Liver (tissue), 9 donors: ENCODE measurements around the gene KCNA5. TPM values are rescaled to one million over a fixed set of nuclear protein-coding genes. Genes with fewer than 3 reads are reported as not detected.

Source experiments
- DNase-seq: peaks from one replicate; pipeline ENCODE4 v3.0.0-alpha.2; 2017; ENCODE audit warnings: low spot score
- H3K27ac ChIP-seq, 2 donors: one replicate each; pipeline ENCODE4 v1.7.0; 2013; ENCODE audit warnings: inconsistent platforms in 2 of 2, low read length in 2 of 2, control low read depth in 1 of 2, low read depth in 1 of 2, mild to moderate bottlenecking in 1 of 2
- H3K27me3 ChIP-seq, 4 donors: one replicate each; pipeline versions ENCODE4 v1.6.1 to v1.7.0; 2013; ENCODE audit warnings: low read length in 3 of 4, inconsistent platforms in 1 of 4, mild to moderate bottlenecking in 1 of 4, moderate library complexity in 1 of 4; ENCODE audit not compliant: control insufficient read depth in 4 of 4, insufficient read depth in 4 of 4
- H3K36me3 ChIP-seq, 4 donors: one replicate each; pipeline versions ENCODE4 v1.6.1 to v1.7.0; 2013; ENCODE audit warnings: low read length in 3 of 4, mild to moderate bottlenecking in 3 of 4, low read depth in 1 of 4, moderate library complexity in 1 of 4; ENCODE audit not compliant: control insufficient read depth in 4 of 4, insufficient read depth in 3 of 4
- H3K4me1 ChIP-seq, 4 donors: one replicate each; pipeline versions ENCODE4 v1.6.1 to v1.7.0; 2013; ENCODE audit warnings: low read length in 3 of 4, mild to moderate bottlenecking in 3 of 4, moderate library complexity in 1 of 4; ENCODE audit not compliant: control insufficient read depth in 4 of 4, insufficient read depth in 4 of 4
- H3K4me3 ChIP-seq, 3 donors: one replicate each; pipeline versions ENCODE4 v1.6.1 to v1.7.0; 2013; ENCODE audit warnings: low read length in 3 of 3, control low read depth in 1 of 3, low read depth in 1 of 3, mild to moderate bottlenecking in 1 of 3
- H3K9ac ChIP-seq, 2 donors: one replicate each; pipeline ENCODE4 v1.7.0; 2013; ENCODE audit warnings: low read length in 2 of 2, mild to moderate bottlenecking in 2 of 2, moderate library complexity in 2 of 2, control low read depth in 1 of 2, low read depth in 1 of 2
- H3K9me3 ChIP-seq, 4 donors: one replicate each; pipeline versions ENCODE4 v1.6.1 to v1.7.0; 2013; ENCODE audit warnings: low read length in 3 of 4; ENCODE audit not compliant: control insufficient read depth in 4 of 4
- CTCF ChIP-seq: fragments of 150-350 bp; IDR thresholded peaks from 2 replicates; pipeline ENCODE4 v1.5.1; 2017; ENCODE audit warnings: improper control_type of control experiment, low read depth, low read length; ENCODE audit not compliant: missing input control
- EGR1 ChIP-seq, 2 donors: IDR thresholded peaks; 2 replicates each; pipeline ENCODE4 v1.6.1; 2016 to 2018; ENCODE audit warnings: antibody characterized with exemption in 2 of 2, low read depth in 2 of 2
- FOXA1 ChIP-seq: IDR thresholded peaks from 2 replicates; pipeline ENCODE4 v1.6.1; 2016; ENCODE audit warnings: antibody characterized with exemption
- FOXA2 ChIP-seq: IDR thresholded peaks from 2 replicates; pipeline ENCODE4 v1.6.1; 2016; ENCODE audit warnings: antibody characterized with exemption
- GABPA ChIP-seq, 2 donors: IDR thresholded peaks in 1 of 2; conservative IDR thresholded peaks in 1 of 2; 2 replicates each; pipeline ENCODE4 v1.6.1; 2016; ENCODE audit warnings: antibody characterized with exemption in 2 of 2, mild to moderate bottlenecking in 1 of 2, moderate library complexity in 1 of 2
- HNF4A ChIP-seq, 2 donors: conservative IDR thresholded peaks; 2 replicates each; pipeline ENCODE4 v1.6.1; 2016; ENCODE audit warnings: antibody characterized with exemption in 2 of 2, mild to moderate bottlenecking in 2 of 2
- HNF4G ChIP-seq: IDR thresholded peaks from 2 replicates; pipeline ENCODE4 v1.6.1; 2016; ENCODE audit warnings: antibody characterized with exemption
- NR2F2 ChIP-seq: IDR thresholded peaks from 2 replicates; pipeline ENCODE4 v1.6.1; 2016; ENCODE audit warnings: antibody characterized with exemption
- RAD21 ChIP-seq, 2 donors: IDR thresholded peaks; 2 replicates each; pipeline ENCODE4 v1.6.1; 2016; ENCODE audit warnings: antibody characterized with exemption in 2 of 2, mild to moderate bottlenecking in 2 of 2
- REST ChIP-seq: IDR thresholded peaks from 2 replicates; pipeline ENCODE4 v1.6.1; 2016; ENCODE audit warnings: antibody characterized with exemption, mild to moderate bottlenecking
- RXRA ChIP-seq, 2 donors: IDR thresholded peaks; 2 replicates each; pipeline ENCODE4 v1.6.1; 2017 to 2018; ENCODE audit warnings: antibody characterized with exemption in 2 of 2, mild to moderate bottlenecking in 1 of 2
- SP1 ChIP-seq: IDR thresholded peaks from 2 replicates; pipeline ENCODE4 v1.6.1; 2018; ENCODE audit warnings: antibody characterized with exemption, mild to moderate bottlenecking
- TAF1 ChIP-seq: conservative IDR thresholded peaks from 2 replicates; pipeline ENCODE4 v1.6.1; 2016; ENCODE audit warnings: antibody characterized with exemption, mild to moderate bottlenecking
- YY1 ChIP-seq: IDR thresholded peaks from 2 replicates; pipeline ENCODE4 v1.6.1; 2016; ENCODE audit warnings: antibody characterized with exemption, mild to moderate bottlenecking
- WGBS: extraction: QIAGEN DNeasy Blood & Tissue Kit; methylation state at CpG from one replicate; pipeline ENCODE4 v1.1.7; 2013; 5-methylcytosine and 5-hydroxymethylcytosine counted together
- polyA plus RNA-seq, 2 donors: library from polyadenylated mRNA; stranded (reverse) in 1 of 2; unstranded in 1 of 2; fragments of 200-250 nt in 1 of 2; fragments of >200 nt in 1 of 2; fragmentation: Nextera tagmentation in 1 of 2; extraction: Ambion mirVana in 1 of 2; gene quantifications; one replicate each; pipeline versions ENCODE4 v1.2.1 to v1.2.3, GENCODE V29; 2013 to 2015
- total RNA-seq, 2 donors: library from RNA; depleted of rRNA; stranded (reverse); fragments of >200 nt; gene quantifications; one replicate each; pipeline ENCODE4 v1.2.3, GENCODE V29; 2014
- TF ChIP-seq, protein P1 (sequence below): IDR thresholded peaks from 2 replicates; pipeline ENCODE4 v1.6.1; 2016; ENCODE audit warnings: antibody characterized with exemption
- TF ChIP-seq, protein P2 (sequence below): IDR thresholded peaks from 2 replicates; pipeline ENCODE4 v1.6.1; 2016; ENCODE audit warnings: antibody characterized with exemption
- TF ChIP-seq, protein P3 (sequence below): IDR thresholded peaks from 2 replicates; pipeline ENCODE4 v1.6.1; 2016; ENCODE audit warnings: antibody characterized with exemption
- donor health status: healthy.
- donor health status: healthy.
- donor health status: healthy.
- donor health status: healthy.
- donor health status: healthy.

The KCNA5 gene
- under 1 TPM; 0.09 to 0.42 TPM for total RNA-seq
- polyA plus RNA-seq: under 1 TPM in 1 of 2 donors, not detected in 1; 0.12 TPM

DNA sequence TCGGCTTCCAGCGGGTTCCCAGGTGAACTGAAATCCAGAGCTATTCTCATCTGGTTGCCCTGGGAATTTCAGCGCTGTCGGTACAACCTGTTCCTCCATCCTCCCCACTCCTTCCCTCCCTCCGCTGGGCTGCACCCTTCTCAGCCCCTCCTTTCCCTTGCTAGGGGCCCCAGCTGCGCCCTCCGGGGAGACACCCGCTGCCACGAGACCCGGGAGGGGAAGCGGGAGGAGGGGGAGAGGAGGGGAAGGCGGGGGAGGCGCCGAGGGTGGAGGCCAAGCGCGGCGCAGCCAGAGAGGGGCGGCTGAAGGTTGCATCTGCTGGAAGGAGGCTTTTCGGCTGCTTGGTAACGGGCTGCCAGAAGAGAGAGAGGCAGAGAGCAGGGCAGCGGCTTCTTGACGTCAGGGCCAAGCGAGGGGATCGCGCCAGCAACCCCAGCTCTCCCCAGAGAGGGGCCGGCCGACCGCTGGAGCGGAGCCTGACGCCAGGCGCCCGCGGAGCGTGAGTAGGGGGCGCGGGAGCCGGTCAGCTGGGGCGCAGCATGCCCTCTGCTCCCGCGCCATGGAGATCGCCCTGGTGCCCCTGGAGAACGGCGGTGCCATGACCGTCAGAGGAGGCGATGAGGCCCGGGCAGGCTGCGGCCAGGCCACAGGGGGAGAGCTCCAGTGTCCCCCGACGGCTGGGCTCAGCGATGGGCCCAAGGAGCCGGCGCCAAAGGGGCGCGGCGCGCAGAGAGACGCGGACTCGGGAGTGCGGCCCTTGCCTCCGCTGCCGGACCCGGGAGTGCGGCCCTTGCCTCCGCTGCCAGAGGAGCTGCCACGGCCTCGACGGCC, at the start of gene KCNA5:
Gene KCNA5, plus strand, starts transcription at position 291 of the 831 bp plus-strand sequence. Its CDS starts 269 bp downstream, at position 560.
- DNase-seq: no peak
- H3K4me3 ChIP-seq: no peak within 1 kb of the TSS
- H3K4me1 ChIP-seq: no peaks in the 10 kb centered on the region
- H3K36me3 ChIP-seq: no peaks in the 10 kb centered on the region
- TF ChIP-seq RXRA (IDR thresholded peaks at IDR 0.05) (no peak), TAF1 (no peak), GABPA (IDR thresholded peaks at IDR 0.05 in 1 of 2, conservative IDR thresholded peaks at IDR 0.05 in 1 of 2) (no peak), CTCF (no peak), YY1 (no peak), FOXA1 (no peak), HNF4A (conservative IDR thresholded peaks at IDR 0.05) (no peak), NR2F2 (no peak), FOXA2 (no peak), HNF4G (no peak), RAD21 (IDR thresholded peaks at IDR 0.05) (no peak), SP1 (no peak), REST (no peak), EGR1 (IDR thresholded peaks at IDR 0.05; ENCODE audit: low read depth in 2 of 2) (no peak)
- TF ChIP-seq, protein P1, sequence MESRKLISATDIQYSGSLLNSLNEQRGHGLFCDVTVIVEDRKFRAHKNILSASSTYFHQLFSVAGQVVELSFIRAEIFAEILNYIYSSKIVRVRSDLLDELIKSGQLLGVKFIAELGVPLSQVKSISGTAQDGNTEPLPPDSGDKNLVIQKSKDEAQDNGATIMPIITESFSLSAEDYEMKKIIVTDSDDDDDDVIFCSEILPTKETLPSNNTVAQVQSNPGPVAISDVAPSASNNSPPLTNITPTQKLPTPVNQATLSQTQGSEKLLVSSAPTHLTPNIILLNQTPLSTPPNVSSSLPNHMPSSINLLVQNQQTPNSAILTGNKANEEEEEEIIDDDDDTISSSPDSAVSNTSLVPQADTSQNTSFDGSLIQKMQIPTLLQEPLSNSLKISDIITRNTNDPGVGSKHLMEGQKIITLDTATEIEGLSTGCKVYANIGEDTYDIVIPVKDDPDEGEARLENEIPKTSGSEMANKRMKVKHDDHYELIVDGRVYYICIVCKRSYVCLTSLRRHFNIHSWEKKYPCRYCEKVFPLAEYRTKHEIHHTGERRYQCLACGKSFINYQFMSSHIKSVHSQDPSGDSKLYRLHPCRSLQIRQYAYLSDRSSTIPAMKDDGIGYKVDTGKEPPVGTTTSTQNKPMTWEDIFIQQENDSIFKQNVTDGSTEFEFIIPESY: no peak
- TF ChIP-seq, protein P2, sequence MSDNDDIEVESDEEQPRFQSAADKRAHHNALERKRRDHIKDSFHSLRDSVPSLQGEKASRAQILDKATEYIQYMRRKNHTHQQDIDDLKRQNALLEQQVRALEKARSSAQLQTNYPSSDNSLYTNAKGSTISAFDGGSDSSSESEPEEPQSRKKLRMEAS: no peak
- TF ChIP-seq, protein P3, sequence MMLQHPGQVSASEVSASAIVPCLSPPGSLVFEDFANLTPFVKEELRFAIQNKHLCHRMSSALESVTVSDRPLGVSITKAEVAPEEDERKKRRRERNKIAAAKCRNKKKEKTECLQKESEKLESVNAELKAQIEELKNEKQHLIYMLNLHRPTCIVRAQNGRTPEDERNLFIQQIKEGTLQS: no peak
- no peak within 1 kb of the TSS for H3K9ac ChIP-seq
- H3K27ac ChIP-seq: no peak within 1 kb of the TSS
- H3K27me3 ChIP-seq: peaks cover 0 to 15% (median 4%) of the 10 kb centered on the region in 4 donors
- WGBS: 5% methylated on average over 68 of the region's 68 CpGs
- no peaks in the 10 kb centered on the region for H3K9me3 ChIP-seq
